Measurements from ENCODE around the gene PET117.

GRCh38 chr20:18090477-18090876 lies 47.2 kb upstream of the PET117 start:
- TF ChIP-seq CTCF (conservative IDR thresholded peaks at IDR 0.05) (no peak), ZFX (IDR thresholded peaks at IDR 0.05) (no peak)
